CD4-positive, alpha-beta memory T cell (primary cell): ENCODE measurements around the gene BICC1. TPM values are rescaled to one million over a fixed set of nuclear protein-coding genes. Genes with fewer than 3 reads are reported as not detected.

Source experiments
- CTCF ChIA-PET: fragments of 350-600 bp; sonication (Branson Sonifier 250); formaldehyde crosslinking; loops from one replicate; lab custom pipeline; 2021; ENCODE audit warnings: inconsistent platforms; ENCODE audit not compliant: partially characterized antibody; lab: Charles Lee
- POLR2A ChIA-PET: fragments of 350-600 bp; sonication (Branson Sonifier 250); formaldehyde crosslinking; loops from one replicate; lab custom pipeline; 2021; ENCODE audit not compliant: partially characterized antibody; lab: Charles Lee
- DNase-seq, 5 donors: peaks; one replicate each; pipeline versions ENCODE4 v3.0.0 to v3.0.0-alpha.2; 2020 to 2022; ENCODE audit warnings: mixed read lengths in 1 of 5
- H3K27ac ChIP-seq: one replicate; pipeline ENCODE4 v1.7.0; 2013; ENCODE audit warnings: low read depth, low read length
- H3K27me3 ChIP-seq: 2 replicates; pipeline ENCODE4 v1.7.0; 2013; ENCODE audit warnings: mild to moderate bottlenecking, low read length, moderate library complexity; ENCODE audit not compliant: insufficient read depth
- H3K36me3 ChIP-seq: 2 replicates; pipeline ENCODE4 v1.7.0; 2013; ENCODE audit warnings: mild to moderate bottlenecking, low read length, moderate library complexity; ENCODE audit not compliant: insufficient read depth
- H3K4me1 ChIP-seq: 2 replicates; pipeline ENCODE4 v1.7.0; 2013; ENCODE audit warnings: mild to moderate bottlenecking, low read length, moderate library complexity; ENCODE audit not compliant: insufficient read depth
- H3K4me3 ChIP-seq, 2 donors: one replicate each; pipeline ENCODE4 v1.7.0; 2013; ENCODE audit warnings: low read length in 2 of 2, mild to moderate bottlenecking in 1 of 2
- H3K9me3 ChIP-seq, 2 donors: one replicate each; pipeline ENCODE4 v1.7.0; 2013; ENCODE audit warnings: low read length in 2 of 2, control low read depth in 1 of 2; ENCODE audit not compliant: control insufficient read depth in 1 of 2
- H3K27ac Mint-ChIP-seq, 7 donors: one replicate each; pipeline ENCODE4 v1.8.0; 2020 to 2021; ENCODE audit warnings: mixed read lengths in 7 of 7, mild to moderate bottlenecking in 6 of 7, inconsistent platforms in 3 of 7, moderate library complexity in 3 of 7
- H3K27me3 Mint-ChIP-seq, 2 donors: one replicate each; pipeline ENCODE4 v1.8.0; 2020 to 2021; ENCODE audit warnings: mixed read lengths in 2 of 2
- H3K36me3 Mint-ChIP-seq, 2 donors: one replicate each; pipeline ENCODE4 v1.8.0; 2020 to 2021; ENCODE audit warnings: mixed read lengths in 2 of 2, inconsistent platforms in 1 of 2, mild to moderate bottlenecking in 1 of 2
- H3K4me1 Mint-ChIP-seq, 4 donors: one replicate each; pipeline ENCODE4 v1.8.0; 2020 to 2021; ENCODE audit warnings: mixed read lengths in 4 of 4, mild to moderate bottlenecking in 1 of 4
- H3K4me3 Mint-ChIP-seq, 8 donors: one replicate each; pipeline ENCODE4 v1.8.0; 2020 to 2021; ENCODE audit warnings: mixed read lengths in 8 of 8, mild to moderate bottlenecking in 7 of 8, moderate library complexity in 6 of 8, inconsistent platforms in 3 of 8
- H3K9me3 Mint-ChIP-seq, 8 donors: one replicate each; pipeline ENCODE4 v1.8.0; 2020 to 2021; ENCODE audit warnings: mixed read lengths in 8 of 8, mild to moderate bottlenecking in 5 of 8, inconsistent platforms in 3 of 8, moderate library complexity in 1 of 8
- intact Hi-C: fragments of 100-400 bp; cut with micrococcal nuclease; formaldehyde crosslinking; loops from one replicate; pipeline ENCODE4 v1.15.1; 2023
- polyA plus RNA-seq, 2 donors: library from polyadenylated mRNA; unstranded; fragments of 300-500 nt; fragmentation: Illumina TruSeq; gene quantifications; one replicate each; pipeline ENCODE4 v1.2.3, GENCODE V29; 2021
- total RNA-seq, 2 experiments: library from RNA; stranded (reverse); gene quantifications; one replicate each; pipeline ENCODE4 v1.2.3, GENCODE V29; 2021

The BICC1 gene
- total and polyA plus RNA-seq, 4 experiments from 2014 or later, result not detected

DNA sequence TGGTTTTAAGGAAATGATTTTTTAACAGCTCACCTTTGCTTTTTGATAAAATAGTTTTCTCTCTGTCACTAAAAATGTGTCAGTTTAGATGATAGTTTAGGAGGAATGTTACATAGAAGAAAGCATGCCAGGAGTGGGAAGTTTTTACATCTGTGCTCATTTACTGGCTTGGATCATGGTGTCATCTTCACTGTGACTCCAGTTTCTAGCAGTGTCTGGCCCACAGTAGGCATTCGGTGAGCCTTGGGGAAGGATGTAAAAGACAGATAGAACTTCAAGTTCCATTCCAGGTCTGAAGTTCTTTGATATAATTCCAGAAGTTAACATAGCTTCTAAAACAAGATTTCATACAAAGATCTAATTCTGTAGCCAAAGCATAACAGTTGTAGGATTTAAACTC, 259.2 kb downstream of the BICC1 start:
- no peak for DNase-seq
- intact Hi-C loops, result no loop called here
- Histone ChIP-seq H3K27ac (no peak overlapping the region), H3K4me1 (no peaks in the 10 kb centered on the region), H3K9me3 (no peaks in the 10 kb centered on the region), H3K36me3 (no peaks in the 10 kb centered on the region), H3K27me3 (no peaks in the 10 kb centered on the region), H3K4me3 (no peak overlapping the region)
- no peaks in the 10 kb centered on the region for H3K27me3 Mint-ChIP-seq
- H3K4me3 Mint-ChIP-seq, result no peak overlapping the region
- H3K4me1 Mint-ChIP-seq, result no peaks in the 10 kb centered on the region
- H3K9me3 Mint-ChIP-seq, result peaks cover 0 to 12% (median 6%) of the 10 kb centered on the region in 8 donors
- peaks cover 0 to 3% of the 10 kb centered on the region in 2 donors for H3K36me3 Mint-ChIP-seq
- ChIA-PET CTCF (no interaction called here), POLR2A (no interaction called here)
- H3K27ac Mint-ChIP-seq, result no peak overlapping the region

DNA sequence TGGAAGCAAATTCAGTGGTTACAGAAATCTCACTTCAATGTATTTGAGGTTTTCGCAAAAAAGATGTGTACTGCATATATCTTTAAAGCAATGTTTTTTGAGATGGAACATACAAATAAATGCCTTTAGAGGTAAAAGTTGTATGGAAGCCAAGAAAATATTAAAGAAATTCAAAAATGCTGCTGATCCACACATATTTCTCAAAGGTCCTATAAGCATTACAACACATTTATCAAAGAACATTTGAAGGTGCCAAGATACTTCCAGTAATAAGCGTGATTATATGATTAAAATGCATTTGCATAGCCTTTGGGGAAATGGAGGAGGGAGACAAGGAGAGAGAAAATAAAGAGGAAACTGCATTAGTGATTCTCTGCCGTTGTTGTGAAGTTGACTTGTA, 260.1 kb downstream of the BICC1 start:
- no peaks in the 10 kb centered on the region for H3K36me3 Mint-ChIP-seq
- H3K9me3 Mint-ChIP-seq, result peaks cover 0 to 7% (median 2%) of the 10 kb centered on the region in 8 donors
- DNase-seq, result no peak
- Histone ChIP-seq H3K4me3 (no peak overlapping the region), H3K27ac (no peak overlapping the region), H3K4me1 (no peaks in the 10 kb centered on the region), H3K27me3 (no peaks in the 10 kb centered on the region), H3K9me3 (no peaks in the 10 kb centered on the region), H3K36me3 (no peaks in the 10 kb centered on the region)
- no peaks in the 10 kb centered on the region for H3K27me3 Mint-ChIP-seq
- intact Hi-C loops, result no loop called here
- POLR2A ChIA-PET, result no interaction called here
- CTCF ChIA-PET, result no interaction called here
- H3K4me1 Mint-ChIP-seq, result no peaks in the 10 kb centered on the region
- H3K27ac Mint-ChIP-seq, result no peak overlapping the region
- H3K4me3 Mint-ChIP-seq, result no peak overlapping the region

DNA sequence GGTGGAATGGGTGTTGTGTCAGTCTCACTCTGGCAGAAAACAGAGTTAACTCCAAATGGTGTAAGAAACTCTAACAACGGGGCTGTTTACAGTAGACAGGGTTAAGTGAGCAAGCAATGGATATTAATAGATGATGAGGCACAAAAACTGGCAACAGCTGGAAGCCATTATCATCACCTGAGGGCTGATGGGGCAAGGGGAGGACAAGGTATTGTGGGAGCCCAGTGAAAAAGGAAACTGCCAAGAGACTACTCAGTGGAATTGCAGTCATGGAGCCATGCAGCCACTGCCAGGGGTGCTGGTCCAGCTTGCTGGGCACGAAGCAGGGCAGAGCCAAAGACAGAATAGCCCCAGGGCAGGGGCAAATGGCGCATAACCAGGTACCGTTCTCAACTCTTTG, 260.7 kb downstream of the BICC1 start:
- H3K4me1 Mint-ChIP-seq, result no peaks in the 10 kb centered on the region
- no peak for DNase-seq
- CTCF ChIA-PET, result no interaction called here
- H3K27me3 Mint-ChIP-seq, result no peaks in the 10 kb centered on the region
- no peaks in the 10 kb centered on the region for H3K27me3 ChIP-seq
- H3K36me3 ChIP-seq, result no peaks in the 10 kb centered on the region
- intact Hi-C loops, result no loop called here
- peaks cover 0 to 3% (median 0%) of the 10 kb centered on the region in 8 donors for H3K9me3 Mint-ChIP-seq
- H3K9me3 ChIP-seq, result no peaks in the 10 kb centered on the region
- H3K4me3 Mint-ChIP-seq, result no peak overlapping the region
- no peaks in the 10 kb centered on the region for H3K36me3 Mint-ChIP-seq
- POLR2A ChIA-PET, result no interaction called here
- no peak overlapping the region for H3K27ac ChIP-seq
- no peaks in the 10 kb centered on the region for H3K4me1 ChIP-seq
- H3K4me3 ChIP-seq, result no peak overlapping the region
- H3K27ac Mint-ChIP-seq, result no peak overlapping the region

DNA sequence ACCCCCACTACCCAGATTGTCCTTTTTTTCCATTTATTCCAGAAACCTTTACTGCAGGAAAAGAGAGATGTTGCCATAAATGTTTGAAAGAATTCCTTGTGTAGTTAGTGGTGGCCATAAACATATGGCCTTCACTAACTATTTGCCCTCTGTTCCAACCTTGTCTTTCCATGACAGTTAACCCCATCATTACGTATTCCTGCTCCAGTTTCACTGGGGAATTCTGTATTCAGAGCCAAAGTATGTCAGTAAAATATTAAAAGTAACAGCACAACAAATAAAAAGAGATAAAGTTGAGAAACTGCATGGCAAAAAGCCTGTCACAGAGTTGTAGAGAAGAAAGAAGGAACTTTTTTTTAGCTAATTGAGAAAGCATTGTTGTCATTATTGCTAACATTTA, 261.3 kb downstream of the BICC1 start:
- Histone ChIP-seq H3K9me3 (no peaks in the 10 kb centered on the region), H3K27ac (no peak overlapping the region), H3K27me3 (no peaks in the 10 kb centered on the region), H3K4me3 (no peak overlapping the region), H3K4me1 (no peaks in the 10 kb centered on the region), H3K36me3 (no peaks in the 10 kb centered on the region)
- Mint-ChIP-seq H3K9me3 (peaks cover 0 to 3% (median 0%) of the 10 kb centered on the region in 8 donors), H3K27ac (no peak overlapping the region), H3K27me3 (no peaks in the 10 kb centered on the region), H3K4me1 (no peaks in the 10 kb centered on the region), H3K4me3 (no peak overlapping the region), H3K36me3 (no peaks in the 10 kb centered on the region)
- CTCF ChIA-PET, result no interaction called here
- no peak for DNase-seq
- POLR2A ChIA-PET, result no interaction called here
- intact Hi-C loops, result no loop called here

DNA sequence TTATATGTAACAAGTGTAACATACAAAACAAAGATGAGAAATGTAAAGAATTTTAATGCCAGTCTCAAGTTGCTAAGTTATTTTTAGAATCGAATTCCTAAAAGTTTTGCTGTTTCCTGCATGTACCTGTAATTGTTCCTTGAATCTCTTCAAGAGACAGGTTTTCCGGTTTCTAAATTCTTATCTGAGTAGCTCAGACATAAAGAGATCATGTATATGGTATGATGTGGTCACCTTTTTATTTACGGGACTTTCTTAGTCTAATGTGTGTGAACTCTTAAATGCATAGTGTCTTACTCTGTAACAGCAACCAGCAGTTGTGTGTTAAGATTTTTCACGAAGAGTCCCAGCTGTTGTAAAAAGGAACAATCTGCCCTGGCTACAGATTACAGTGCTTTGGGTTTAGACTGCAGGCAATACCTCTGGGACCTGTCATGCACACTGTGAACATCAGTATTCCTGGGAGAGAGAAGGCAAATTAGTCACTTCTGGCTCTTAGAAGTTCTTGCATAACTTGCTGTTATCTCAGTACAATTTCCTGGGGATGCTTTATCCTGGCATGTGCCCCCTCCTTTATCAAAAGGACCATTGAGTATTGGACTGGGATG, 263.4 kb downstream of the BICC1 start:
- Mint-ChIP-seq H3K4me3 (no peak overlapping the region), H3K9me3 (peaks cover 0 to 3% (median 0%) of the 10 kb centered on the region in 8 donors), H3K4me1 (no peaks in the 10 kb centered on the region), H3K36me3 (no peaks in the 10 kb centered on the region), H3K27me3 (peaks cover 0 to 4% of the 10 kb centered on the region in 2 donors), H3K27ac (no peak overlapping the region)
- ChIA-PET CTCF (no interaction called here), POLR2A (no interaction called here)
- Histone ChIP-seq H3K27me3 (no peaks in the 10 kb centered on the region), H3K36me3 (no peaks in the 10 kb centered on the region), H3K27ac (no peak overlapping the region), H3K9me3 (no peaks in the 10 kb centered on the region), H3K4me3 (no peak overlapping the region), H3K4me1 (no peaks in the 10 kb centered on the region)
- intact Hi-C loops, result no loop called here
- no peak for DNase-seq

DNA sequence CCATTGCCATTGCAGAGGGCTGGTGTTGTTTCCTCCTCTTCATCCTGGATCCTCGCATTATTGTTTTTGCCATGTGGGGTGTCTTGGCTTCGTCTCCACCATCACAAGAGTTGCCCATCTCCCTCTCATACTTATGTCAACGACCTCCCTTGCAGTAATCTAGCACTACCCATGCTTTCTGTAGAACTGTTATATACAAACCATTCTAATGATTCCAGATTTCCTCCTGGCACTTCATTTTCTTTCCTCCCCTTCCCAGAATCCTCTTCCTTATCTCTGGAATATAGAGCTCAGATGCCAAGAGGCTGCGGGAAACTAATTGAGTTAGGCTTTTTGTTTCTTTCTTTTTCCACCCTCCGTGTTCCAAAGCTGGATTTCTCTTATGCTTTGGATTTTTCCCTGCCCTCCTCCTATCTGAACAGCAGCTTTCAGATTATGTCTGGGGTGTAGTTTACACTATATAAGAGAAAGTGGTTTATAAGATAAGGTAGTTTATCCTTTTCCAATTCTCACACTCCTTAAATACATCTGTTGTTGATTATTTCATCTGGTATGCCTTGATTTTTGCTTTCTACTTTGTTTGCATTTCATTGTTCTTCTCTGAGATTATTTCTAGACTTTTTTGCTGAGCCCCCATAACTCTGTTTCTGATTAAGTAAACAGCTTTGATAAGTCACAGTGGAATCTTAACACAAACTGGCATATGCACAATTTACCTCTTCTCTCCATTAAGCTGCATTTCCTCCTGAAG, 264.1 kb downstream of the BICC1 start:
- Mint-ChIP-seq H3K36me3 (no peaks in the 10 kb centered on the region), H3K9me3 (peaks cover 0 to 3% (median 0%) of the 10 kb centered on the region in 8 donors), H3K27me3 (peaks cover 0 to 5% of the 10 kb centered on the region in 2 donors), H3K27ac (no peak overlapping the region), H3K4me1 (no peaks in the 10 kb centered on the region), H3K4me3 (no peak overlapping the region)
- Histone ChIP-seq H3K27ac (no peak overlapping the region), H3K27me3 (no peaks in the 10 kb centered on the region), H3K36me3 (no peaks in the 10 kb centered on the region), H3K4me1 (no peaks in the 10 kb centered on the region), H3K9me3 (no peaks in the 10 kb centered on the region), H3K4me3 (no peak overlapping the region)
- ChIA-PET POLR2A (no interaction called here), CTCF (interaction anchor here (1.2 kb wide), 1 partner anchor 11 kb away, joined by 3 read pairs; no protein-coding TSS in a partner anchor)
- no peak for DNase-seq
- intact Hi-C loops, result no loop called here

DNA sequence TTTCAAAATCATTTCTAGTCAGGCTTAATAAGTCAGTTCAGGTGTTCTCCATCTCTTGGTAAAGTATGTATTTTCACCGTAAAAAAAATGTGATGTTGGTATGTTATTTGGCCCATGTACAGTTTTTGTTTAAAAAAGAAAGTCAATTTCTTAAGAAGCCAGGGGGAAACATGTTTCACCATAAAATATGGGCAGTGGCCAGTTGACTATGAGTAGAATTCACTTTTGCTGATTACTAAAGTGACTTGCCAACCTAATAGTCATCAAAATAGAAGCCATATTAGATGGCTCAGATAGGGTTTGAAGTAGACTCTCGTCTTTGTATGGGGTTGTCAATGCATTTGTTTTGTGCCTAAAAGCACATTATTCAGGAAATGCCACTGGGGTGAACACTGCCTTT, 266.3 kb downstream of the BICC1 start:
- CTCF ChIA-PET, result no interaction called here
- no peak overlapping the region for H3K4me3 Mint-ChIP-seq
- no peak overlapping the region for H3K27ac Mint-ChIP-seq
- no peaks in the 10 kb centered on the region for H3K9me3 ChIP-seq
- no peaks in the 10 kb centered on the region for H3K4me1 ChIP-seq
- POLR2A ChIA-PET, result no interaction called here
- H3K27me3 Mint-ChIP-seq, result peaks cover 0 to 7% of the 10 kb centered on the region in 2 donors
- no peaks in the 10 kb centered on the region for H3K4me1 Mint-ChIP-seq
- H3K36me3 Mint-ChIP-seq, result no peaks in the 10 kb centered on the region
- H3K9me3 Mint-ChIP-seq, result peaks cover 0 to 3% (median 0%) of the 10 kb centered on the region in 8 donors
- DNase-seq, result no peak
- no peaks in the 10 kb centered on the region for H3K27me3 ChIP-seq
- intact Hi-C loops, result no loop called here
- no peak overlapping the region for H3K27ac ChIP-seq
- H3K4me3 ChIP-seq, result no peak overlapping the region
- no peaks in the 10 kb centered on the region for H3K36me3 ChIP-seq
